HCT116 (cell line): ENCODE measurements around the gene ERP27. TPM values are rescaled to one million over a fixed set of nuclear protein-coding genes. Genes with fewer than 3 reads are reported as not detected.

Source experiments
- ATAC-seq: fragments of 200-7000 bp; cut with Tn5 transposase; 2 replicates; pipeline ENCODE4 v1.9.1; 2020; ENCODE audit warnings: mild to moderate bottlenecking, moderate library complexity
- BruUV-seq: library from RNA; stranded (reverse); fragments of 400-500 nt; replicated peaks from 2 replicates; lab custom pipeline; 2021; lab: Mats Ljungman, UMichigan
- CTCF ChIA-PET: fragments of 300-600 bp; sonication (Branson Sonifier 250); formaldehyde crosslinking; loops from one replicate; lab custom pipeline; 2021; ENCODE audit warnings: antibody characterized with exemption; lab: Charles Lee
- POLR2A ChIA-PET: fragments of 300-600, 350-600 bp; sonication (Branson Sonifier 250); formaldehyde crosslinking; loops from one replicate; lab custom pipeline; 2021; ENCODE audit warnings: antibody characterized with exemption; lab: Charles Lee
- RAD21 ChIA-PET, 2 experiments: fragments of 300-600 bp; sonication (Branson Sonifier 250); formaldehyde crosslinking; loops; one replicate each; lab custom pipeline; 2023; ENCODE audit warnings: low total read pairs in 2 of 2; ENCODE audit not compliant: uncharacterized antibody in 2 of 2, unreplicated experiment in 2 of 2, low non-redundant PET in 1 of 2; lab: Charles Lee
- DNase-seq: peaks from one replicate; pipeline ENCODE4 v3.0.0-alpha.2; 2010; ENCODE audit warnings: low read depth, low spot score
- H2AFZ ChIP-seq: fragments of 200-600 bp; shearing (Covaris generic), sonication (generic); 2 replicates; pipeline ENCODE4 v1.6.1; 2017; ENCODE audit warnings: low read depth, mixed run types, mixed read lengths, antibody characterized with exemption, low read length; ENCODE audit not compliant: poor library complexity, severe bottlenecking
- H3K27ac ChIP-seq: 2 replicates; pipeline ENCODE4 v1.5.1; 2012; ENCODE audit warnings: low read depth, low read length
- H3K27me3 ChIP-seq: fragments of 200-600 bp; sonication (generic); 2 replicates; pipeline ENCODE4 v1.6.1; 2016; ENCODE audit warnings: mixed run types, low read length, mixed read lengths; ENCODE audit not compliant: insufficient read depth
- H3K36me3 ChIP-seq, 2 experiments: fragments of 200-500 bp in 1 of 2; fragments of 200-600 bp in 1 of 2; sonication (Bioruptor generic) in 1 of 2; sonication (generic) in 1 of 2; 2 replicates each; pipeline versions ENCODE4 v1.5.1 to v1.6.1; 2014 to 2016; ENCODE audit warnings: low read length in 2 of 2, inconsistent platforms in 1 of 2, mixed read lengths in 1 of 2, mixed run types in 1 of 2; ENCODE audit not compliant: insufficient read depth in 2 of 2, control insufficient read depth in 1 of 2
- H3K4me1 ChIP-seq, 2 experiments: fragments of 200-600 bp in 1 of 2; sonication (generic) in 1 of 2; 2 replicates each; pipeline versions ENCODE4 v1.5.1 to v1.6.1; 2012 to 2017; ENCODE audit warnings: low read length in 2 of 2, inconsistent platforms in 1 of 2, mild to moderate bottlenecking in 1 of 2, mixed read lengths in 1 of 2, mixed run types in 1 of 2, moderate library complexity in 1 of 2; ENCODE audit not compliant: insufficient read depth in 2 of 2, control insufficient read depth in 1 of 2
- H3K4me2 ChIP-seq: fragments of 200-600 bp; sonication (generic); 2 replicates; pipeline ENCODE4 v1.6.1; 2017; ENCODE audit warnings: mixed run types, low read length, mixed read lengths
- H3K4me3 ChIP-seq, 2 experiments: fragments of 200-600 bp in 1 of 2; sonication (generic) in 1 of 2; replicated peaks in 1 of 2; 2 replicates each; pipeline ENCODE4 v1.5.1; 2011 to 2016; ENCODE audit warnings: low read length in 2 of 2, control low read depth in 1 of 2, low read depth in 1 of 2, mild to moderate bottlenecking in 1 of 2, mixed read lengths in 1 of 2, mixed run types in 1 of 2
- H3K79me2 ChIP-seq: fragments of 200-600 bp; sonication (generic); 2 replicates; pipeline ENCODE4 v1.6.1; 2017; ENCODE audit warnings: mild to moderate bottlenecking, mixed run types, low read length, moderate library complexity, mixed read lengths; ENCODE audit not compliant: insufficient read depth
- H3K9ac ChIP-seq: fragments of 200-600 bp; sonication (generic); 2 replicates; pipeline ENCODE4 v1.6.1; 2016; ENCODE audit warnings: low read length, mixed read lengths
- H3K9me2 ChIP-seq: fragments of 200-600 bp; sonication (generic), shearing (Covaris generic); 2 replicates; pipeline ENCODE4 v1.6.1; 2017; ENCODE audit warnings: mixed run types, mild to moderate bottlenecking, moderate library complexity; ENCODE audit not compliant: insufficient read depth
- H3K9me3 ChIP-seq, 2 experiments: fragments of 200-500 bp in 1 of 2; fragments of 200-600 bp in 1 of 2; sonication (Bioruptor generic) in 1 of 2; sonication (generic) in 1 of 2; 2 replicates each; pipeline ENCODE4 v1.6.1; 2014 to 2017; ENCODE audit warnings: low read length in 2 of 2, mixed read lengths in 2 of 2, inconsistent platforms in 1 of 2, low read depth in 1 of 2, mild to moderate bottlenecking in 1 of 2, mixed run types in 1 of 2, moderate library complexity in 1 of 2; ENCODE audit not compliant: control insufficient read depth in 1 of 2, insufficient read depth in 1 of 2
- H4K20me1 ChIP-seq: fragments of 200-600 bp; sonication (generic), shearing (Covaris generic); 2 replicates; pipeline ENCODE4 v1.6.1; 2017; ENCODE audit warnings: mixed run types, mild to moderate bottlenecking, moderate library complexity; ENCODE audit not compliant: insufficient read depth
- CEBPB ChIP-seq: IDR thresholded peaks from 2 replicates; pipeline ENCODE4 v1.6.1; 2012; ENCODE audit warnings: low read depth
- ELF1 ChIP-seq: IDR thresholded peaks from 2 replicates; pipeline ENCODE4 v1.6.1; 2012; ENCODE audit warnings: low read depth, borderline replicate concordance
- EZH2 ChIP-seq: fragments of 200-600 bp; sonication (generic); IDR thresholded peaks from 2 replicates; pipeline ENCODE4 v1.6.1; 2017; ENCODE audit warnings: antibody characterized with exemption, mixed run types
- FOSL1 ChIP-seq: IDR thresholded peaks from 2 replicates; pipeline ENCODE4 v1.6.1; 2012; ENCODE audit warnings: low read depth
- MAX ChIP-seq: IDR thresholded peaks from 2 replicates; pipeline ENCODE4 v1.6.1; 2012
- POLR2AphosphoS5 ChIP-seq: IDR thresholded peaks from 2 replicates; pipeline ENCODE4 v1.6.1; 2011; ENCODE audit warnings: mild to moderate bottlenecking, low read depth, low read length, moderate library complexity
- SIN3A ChIP-seq: IDR thresholded peaks from 2 replicates; pipeline ENCODE4 v1.6.1; 2012; ENCODE audit warnings: low read depth
- SRF ChIP-seq: IDR thresholded peaks from 2 replicates; pipeline ENCODE4 v1.6.1; 2012; ENCODE audit warnings: low read depth
- YY1 ChIP-seq: IDR thresholded peaks from 2 replicates; pipeline ENCODE4 v1.6.1; 2011; ENCODE audit warnings: low read length, low read depth, moderate library complexity, mild to moderate bottlenecking; ENCODE audit not compliant: insufficient replicate concordance; ENCODE audit errors: extremely low read depth
- ZBTB33 ChIP-seq: IDR thresholded peaks from 2 replicates; pipeline ENCODE4 v1.6.1; 2011; ENCODE audit warnings: mild to moderate bottlenecking, low read length, moderate library complexity; ENCODE audit not compliant: insufficient replicate concordance; ENCODE audit errors: extremely low read depth
- ZFX ChIP-seq: fragments of 450-650 bp; IDR thresholded peaks from 2 replicates; pipeline ENCODE4 v1.6.1; 2017
- ZNF274 ChIP-seq: fragments of 200-500 bp; sonication (Bioruptor generic); IDR thresholded peaks from 2 replicates; pipeline ENCODE4 v1.6.1; 2014; ENCODE audit warnings: mild to moderate bottlenecking, low read depth, low read length, inconsistent platforms
- intact Hi-C: fragments of 100-400 bp; cut with micrococcal nuclease; formaldehyde crosslinking; loops from 2 replicates; pipeline ENCODE4 v1.10.0; 2022
- total RNA-seq: library from RNA; stranded (reverse); gene quantifications from one replicate; pipeline ENCODE4 v1.2.1, GENCODE V29; 2021; ENCODE audit not compliant: unreplicated experiment
- TF ChIP-seq, protein P1 (sequence below): IDR thresholded peaks from 2 replicates; pipeline ENCODE4 v1.6.1; 2012

The ERP27 gene
- total RNA-seq, 1 experiment from 2014 or later: 0.39 TPM

GRCh38 chr12:14903386-14904098 is 34.8 kb downstream of the ERP27 start:
- Histone ChIP-seq H3K36me3 (no peaks in the 10 kb centered on the region), H3K27me3 (no peaks in the 10 kb centered on the region), H3K9me2 (no peaks in the 10 kb centered on the region), H3K9me3 (no peaks in the 10 kb centered on the region), H3K4me2 (no peak overlapping the region), H4K20me1 (no peaks in the 10 kb centered on the region), H2AFZ (no peak overlapping the region), H3K4me1 (no peaks in the 10 kb centered on the region), H3K4me3 (no peak overlapping the region), H3K27ac (no peak overlapping the region), H3K79me2 (no peaks in the 10 kb centered on the region), H3K9ac (no peak overlapping the region)
- POLR2A ChIA-PET: no interaction called here
- DNase-seq: no peak
- no peak for TF ChIP-seq ZNF274
- CTCF ChIA-PET: no interaction called here
- no peak for ATAC-seq
- RAD21 ChIA-PET: no interaction called here
- intact Hi-C loops: no loop called here
- no TSS peak for BruUV-seq

GRCh38 chr12:14902465-14902864 is 35.9 kb downstream of the ERP27 start:
- TF ChIP-seq SIN3A (no peak), EZH2 (no peak), MAX (no peak), SRF (no peak), POLR2AphosphoS5 (no peak), ELF1 (no peak), ZBTB33 (no peak), YY1 (no peak), ZFX (no peak), CEBPB (no peak), FOSL1 (no peak)
- TF ChIP-seq, protein P1, sequence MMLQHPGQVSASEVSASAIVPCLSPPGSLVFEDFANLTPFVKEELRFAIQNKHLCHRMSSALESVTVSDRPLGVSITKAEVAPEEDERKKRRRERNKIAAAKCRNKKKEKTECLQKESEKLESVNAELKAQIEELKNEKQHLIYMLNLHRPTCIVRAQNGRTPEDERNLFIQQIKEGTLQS: no peak
- ATAC-seq (no peak), DNase-seq (no peak)
- Histone ChIP-seq H3K9ac (no peak overlapping the region), H3K36me3 (no peaks in the 10 kb centered on the region), H3K4me1 (no peaks in the 10 kb centered on the region), H3K4me3 (no peak overlapping the region), H3K4me2 (no peak overlapping the region), H4K20me1 (no peaks in the 10 kb centered on the region), H3K9me3 (no peaks in the 10 kb centered on the region), H3K27me3 (no peaks in the 10 kb centered on the region), H3K27ac (no peak overlapping the region), H3K9me2 (no peaks in the 10 kb centered on the region), H3K79me2 (no peaks in the 10 kb centered on the region), H2AFZ (no peak overlapping the region)
- intact Hi-C loops: no loop called here
- RAD21 ChIA-PET: no interaction called here
- POLR2A ChIA-PET: no interaction called here
- CTCF ChIA-PET: no interaction called here
- no TSS peak for BruUV-seq
